MM.1S (cell line): Measurements from ENCODE around the gene DHX29.

Experiments
- CTCF ChIP-seq: fragments of 300-600 bp; sonication (generic); IDR thresholded peaks from 2 replicates; pipeline ENCODE4 v1.5.1; 2016; ENCODE audit warnings: antibody characterized with exemption, low read length, mixed read lengths
- EZH2 ChIP-seq: fragments of 300-600 bp; sonication (generic); optimal IDR thresholded peaks from 2 replicates; pipeline ENCODE3; 2017; ENCODE audit warnings: low read depth, mild to moderate bottlenecking, antibody characterized with exemption, low read length, mixed read lengths

- TF ChIP-seq EZH2 (no peak), CTCF (no peak)
These were observed 73.3 kb downstream of the DHX29 start for GRCh38 chr5:55234121-55234700.
